CD14-positive monocyte (primary cell): ENCODE measurements around the gene CYP39A1. TPM values are rescaled to one million over a fixed set of nuclear protein-coding genes. Genes with fewer than 3 reads are reported as not detected.

ENCODE experiments used
- DNase-seq, 3 donors: peaks; one replicate each; pipeline ENCODE4 v3.0.0-alpha.2; 2011 to 2022
- H2AFZ ChIP-seq: 2 replicates; pipeline ENCODE4 v1.6.0; 2012; ENCODE audit warnings: mild to moderate bottlenecking, low read depth, low read length, inconsistent platforms; ENCODE audit not compliant: insufficient read depth, poor library complexity, severe bottlenecking
- H3K27ac ChIP-seq, 2 donors: 1 replicate in 1 of 2; 2 replicates in 1 of 2; pipeline ENCODE4 v1.5.1; 2012 to 2013; ENCODE audit warnings: low read length in 2 of 2, control low read depth in 1 of 2, inconsistent platforms in 1 of 2, low read depth in 1 of 2, mild to moderate bottlenecking in 1 of 2
- H3K27me3 ChIP-seq, 2 donors: one replicate each; pipeline versions ENCODE4 v1.6.0 to v1.6.1; 2011 to 2013; ENCODE audit warnings: low read length in 2 of 2; ENCODE audit not compliant: control insufficient read depth in 2 of 2, insufficient read depth in 2 of 2
- H3K36me3 ChIP-seq, 2 donors: replicated peaks in 1 of 2; 1 replicate in 1 of 2; 2 replicates in 1 of 2; pipeline versions ENCODE4 v1.5.1 to v1.6.1; 2012 to 2013; ENCODE audit warnings: low read length in 2 of 2, control low read depth in 1 of 2, inconsistent platforms in 1 of 2, mild to moderate bottlenecking in 1 of 2; ENCODE audit not compliant: insufficient read depth in 2 of 2, control insufficient read depth in 1 of 2
- H3K4me1 ChIP-seq, 2 donors: 1 replicate in 1 of 2; 2 replicates in 1 of 2; pipeline versions ENCODE4 v1.5.1 to v1.6.1; 2012 to 2013; ENCODE audit warnings: low read length in 2 of 2, control low read depth in 1 of 2, inconsistent platforms in 1 of 2, mild to moderate bottlenecking in 1 of 2, moderate library complexity in 1 of 2; ENCODE audit not compliant: insufficient read depth in 2 of 2, control insufficient read depth in 1 of 2
- H3K4me2 ChIP-seq: replicated peaks from 2 replicates; pipeline ENCODE3; 2012; ENCODE audit warnings: low read length, moderate library complexity, mild to moderate bottlenecking; ENCODE audit not compliant: poor library complexity, severe bottlenecking; ENCODE audit errors: extremely low read depth
- H3K4me3 ChIP-seq, 3 experiments: fragments of 200-600 bp in 1 of 3; sonication (generic) in 1 of 3; replicated peaks in 1 of 3; 1 replicate in 2 of 3; 2 replicates in 1 of 3; pipeline ENCODE4 v1.5.1; 2011 to 2013; ENCODE audit warnings: low read length in 3 of 3, mild to moderate bottlenecking in 3 of 3, control low read depth in 2 of 3, low read depth in 2 of 3, inconsistent platforms in 1 of 3, moderate library complexity in 1 of 3
- H3K79me2 ChIP-seq: 2 replicates; pipeline ENCODE4 v1.6.0; 2012; ENCODE audit warnings: mild to moderate bottlenecking, control low read depth, inconsistent platforms, low read length, moderate library complexity; ENCODE audit not compliant: insufficient read depth
- H3K9ac ChIP-seq: 2 replicates; pipeline ENCODE4 v1.6.0; 2017; ENCODE audit warnings: low read length, mild to moderate bottlenecking; ENCODE audit not compliant: insufficient read depth, poor library complexity, severe bottlenecking
- H3K9me3 ChIP-seq, 2 donors: replicated peaks in 1 of 2; 1 replicate in 1 of 2; 2 replicates in 1 of 2; pipeline versions ENCODE4 v1.5.1 to v1.6.1; 2012 to 2013; ENCODE audit warnings: low read length in 2 of 2, control low read depth in 1 of 2; ENCODE audit not compliant: control insufficient read depth in 1 of 2, insufficient read depth in 1 of 2
- H4K20me1 ChIP-seq: 2 replicates; pipeline ENCODE4 v1.6.0; 2012; ENCODE audit warnings: mild to moderate bottlenecking, low read length, control low read depth, moderate library complexity; ENCODE audit not compliant: insufficient read depth
- H3K27ac Mint-ChIP-seq, 7 donors: one replicate each; pipeline ENCODE4 v1.8.0; 2020; ENCODE audit warnings: mild to moderate bottlenecking in 7 of 7, mixed read lengths in 7 of 7, moderate library complexity in 6 of 7, inconsistent platforms in 2 of 7
- H3K27me3 Mint-ChIP-seq, 3 donors: one replicate each; pipeline ENCODE4 v1.8.0; 2021 to 2022; ENCODE audit warnings: low read depth in 3 of 3, mild to moderate bottlenecking in 3 of 3, mixed read lengths in 3 of 3, moderate library complexity in 3 of 3, inconsistent platforms in 1 of 3
- H3K36me3 Mint-ChIP-seq, 2 donors: one replicate each; pipeline ENCODE4 v1.8.0; 2020; ENCODE audit warnings: mixed read lengths in 2 of 2, inconsistent platforms in 1 of 2, mild to moderate bottlenecking in 1 of 2
- H3K4me1 Mint-ChIP-seq: one replicate; pipeline ENCODE4 v1.8.0; 2020; ENCODE audit warnings: mild to moderate bottlenecking, mixed read lengths
- H3K4me3 Mint-ChIP-seq, 2 donors: one replicate each; pipeline ENCODE4 v1.8.0; 2020; ENCODE audit warnings: mild to moderate bottlenecking in 2 of 2, mixed read lengths in 2 of 2, moderate library complexity in 1 of 2
- H3K9me3 Mint-ChIP-seq, 7 donors: one replicate each; pipeline ENCODE4 v1.8.0; 2020 to 2022; ENCODE audit warnings: mixed read lengths in 7 of 7, mild to moderate bottlenecking in 6 of 7, moderate library complexity in 6 of 7, inconsistent platforms in 2 of 7
- WGBS: methylation state at CpG from one replicate; pipeline ENCODE4 v1.1.5; 2013; ENCODE audit warnings: missing lambda C conversion rate; ENCODE audit not compliant: insufficient coverage; 5-methylcytosine and 5-hydroxymethylcytosine counted together
- intact Hi-C, 2 donors: fragments of 100-400 bp; cut with micrococcal nuclease; formaldehyde crosslinking; loops; one replicate each; pipeline versions ENCODE4 v1.15.0 to v1.15.1; 2023
- polyA plus RNA-seq, 3 donors: library from polyadenylated mRNA; depleted of rRNA in 1 of 3; unstranded in 2 of 3; stranded (reverse) in 1 of 3; fragments of 300-500 nt in 2 of 3; fragments of >200 nt in 1 of 3; fragmentation: Illumina TruSeq in 2 of 3; gene quantifications; 1 replicate in 2 of 3; 2 replicates in 1 of 3; pipeline ENCODE4 v1.2.3, GENCODE V29; 2012 to 2021
- TF ChIP-seq, protein P1 (sequence below): fragments of 200-600 bp; IDR thresholded peaks from one replicate; pipeline ENCODE4 v1.8.0; 2022; ENCODE audit warnings: antibody characterized with exemption, mild to moderate bottlenecking

Gene CYP39A1
- polyA plus RNA-seq, 3 donors, result not detected

DNA sequence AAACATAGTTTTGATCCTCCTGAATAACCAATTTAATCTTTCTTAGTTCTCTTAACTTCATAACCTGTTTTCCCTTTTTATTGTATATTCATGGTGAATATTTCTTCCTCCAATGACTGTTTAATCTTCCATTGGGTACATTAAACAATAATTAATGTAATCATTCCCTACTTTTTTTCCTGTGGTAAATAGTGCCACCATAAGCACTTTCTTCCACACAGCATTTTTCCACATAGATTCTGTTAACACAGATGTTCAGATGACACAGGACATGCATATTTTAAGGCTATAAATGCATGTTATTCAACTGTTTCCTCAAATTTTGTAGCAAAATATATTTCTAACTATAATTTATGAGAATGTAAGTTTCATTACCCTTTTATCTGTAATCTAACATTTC, 61.9 kb downstream of the CYP39A1 start:
- H3K27me3 Mint-ChIP-seq, result peaks cover 0 to 5% (median 0%) of the 10 kb centered on the region in 3 donors
- Histone ChIP-seq H3K4me2 (no peak overlapping the region), H3K36me3 (no peaks in the 10 kb centered on the region), H3K9me3 (no peaks in the 10 kb centered on the region), H4K20me1 (no peaks in the 10 kb centered on the region), H3K9ac (no peak overlapping the region), H3K27ac (no peak overlapping the region), H3K4me3 (no peak overlapping the region), H3K4me1 (no peaks in the 10 kb centered on the region), H3K27me3 (no peaks in the 10 kb centered on the region), H3K79me2 (no peaks in the 10 kb centered on the region), H2AFZ (no peak overlapping the region)
- intact Hi-C loops, result no loop called here
- peaks cover 0 to 5% (median 0%) of the 10 kb centered on the region in 7 donors for H3K9me3 Mint-ChIP-seq
- TF ChIP-seq, protein P1, sequence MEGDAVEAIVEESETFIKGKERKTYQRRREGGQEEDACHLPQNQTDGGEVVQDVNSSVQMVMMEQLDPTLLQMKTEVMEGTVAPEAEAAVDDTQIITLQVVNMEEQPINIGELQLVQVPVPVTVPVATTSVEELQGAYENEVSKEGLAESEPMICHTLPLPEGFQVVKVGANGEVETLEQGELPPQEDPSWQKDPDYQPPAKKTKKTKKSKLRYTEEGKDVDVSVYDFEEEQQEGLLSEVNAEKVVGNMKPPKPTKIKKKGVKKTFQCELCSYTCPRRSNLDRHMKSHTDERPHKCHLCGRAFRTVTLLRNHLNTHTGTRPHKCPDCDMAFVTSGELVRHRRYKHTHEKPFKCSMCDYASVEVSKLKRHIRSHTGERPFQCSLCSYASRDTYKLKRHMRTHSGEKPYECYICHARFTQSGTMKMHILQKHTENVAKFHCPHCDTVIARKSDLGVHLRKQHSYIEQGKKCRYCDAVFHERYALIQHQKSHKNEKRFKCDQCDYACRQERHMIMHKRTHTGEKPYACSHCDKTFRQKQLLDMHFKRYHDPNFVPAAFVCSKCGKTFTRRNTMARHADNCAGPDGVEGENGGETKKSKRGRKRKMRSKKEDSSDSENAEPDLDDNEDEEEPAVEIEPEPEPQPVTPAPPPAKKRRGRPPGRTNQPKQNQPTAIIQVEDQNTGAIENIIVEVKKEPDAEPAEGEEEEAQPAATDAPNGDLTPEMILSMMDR, result no peak
- no peaks in the 10 kb centered on the region for H3K4me1 Mint-ChIP-seq
- H3K4me3 Mint-ChIP-seq, result no peak overlapping the region
- H3K27ac Mint-ChIP-seq, result no peak overlapping the region
- no peak for DNase-seq
- H3K36me3 Mint-ChIP-seq, result no peaks in the 10 kb centered on the region

DNA sequence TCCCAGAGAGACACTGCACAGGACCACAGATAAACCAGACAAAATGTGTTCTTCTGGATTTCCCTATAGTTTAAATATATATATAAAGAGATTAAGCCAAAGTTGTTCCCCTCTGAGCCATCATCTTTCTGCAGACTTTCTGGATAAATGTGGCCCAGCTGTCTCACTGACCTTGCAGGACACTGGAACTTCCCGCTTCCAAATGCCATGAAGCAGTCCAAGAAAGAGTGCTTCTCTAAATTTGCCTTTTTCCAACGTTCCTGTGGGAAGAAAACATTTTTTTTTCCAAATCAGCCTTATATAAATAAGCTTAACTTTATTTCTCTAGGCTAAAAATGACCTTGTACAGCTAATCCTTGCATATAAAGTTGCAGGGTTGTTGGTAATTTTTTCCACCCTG, 65.7 kb downstream of the CYP39A1 start:
- H4K20me1 ChIP-seq, result no peaks in the 10 kb centered on the region
- H3K79me2 ChIP-seq, result no peaks in the 10 kb centered on the region
- TF ChIP-seq, protein P1, result no peak
- intact Hi-C loops, result no loop called here
- no peaks in the 10 kb centered on the region for H3K36me3 ChIP-seq
- DNase-seq, result no peak
- no peaks in the 10 kb centered on the region for H3K4me1 ChIP-seq
- no peaks in the 10 kb centered on the region for H3K9me3 ChIP-seq
- H3K9ac ChIP-seq, result no peak overlapping the region
- H3K4me2 ChIP-seq, result no peak overlapping the region
- peaks cover 0 to 2% (median 0%) of the 10 kb centered on the region in 7 donors for H3K9me3 Mint-ChIP-seq
- no peak overlapping the region for H2AFZ ChIP-seq
- 100% methylated on average over 1 of the region's 2 CpGs for WGBS
- peaks cover 0 to 4% (median 0%) of the 10 kb centered on the region in 3 donors for H3K27me3 Mint-ChIP-seq
- no peak overlapping the region for H3K27ac ChIP-seq
- H3K27me3 ChIP-seq, result no peaks in the 10 kb centered on the region
- H3K36me3 Mint-ChIP-seq, result no peaks in the 10 kb centered on the region
- no peak overlapping the region for H3K27ac Mint-ChIP-seq
- no peaks in the 10 kb centered on the region for H3K4me1 Mint-ChIP-seq
- no peak overlapping the region for H3K4me3 Mint-ChIP-seq
- H3K4me3 ChIP-seq, result no peak overlapping the region
